ENCODE results near the gene AMBRA1. TPM values are rescaled to one million over a fixed set of nuclear protein-coding genes. Genes with fewer than 3 reads are reported as not detected.

The AMBRA1 gene
- polyA plus RNA-seq (34.5 and 37.6 TPM in 2 replicates), polyA minus RNA-seq (66.0 and 78.2 TPM in 2 replicates)

- H3K4me3 ChIP-seq (ENCODE audit: low read length): peak within 1 kb of the TSS; percentile 76
- H3K9me2 ChIP-seq (ENCODE audit: insufficient read depth, low read length): no peaks in the 10 kb centered on the region
- H3K79me2 ChIP-seq (replicated peaks; ENCODE audit: insufficient read depth, low read length): peaks cover 49% of the 10 kb centered on the region
- H2AFZ ChIP-seq (ENCODE audit: low read depth, low read length): peak within 1 kb of the TSS; percentile 62
- TF ChIP-seq CTCF (IDR thresholded peaks at IDR 0.05; ENCODE audit: poor library complexity, severe bottlenecking) (no peak), MXI1 (conservative IDR thresholded peaks at IDR 0.05; ENCODE audit: poor library complexity, severe bottlenecking) (peak; percentile 64), SMC3 (conservative IDR thresholded peaks at IDR 0.05; ENCODE audit: poor library complexity) (peak; percentile 27), EP300 (conservative IDR thresholded peaks at IDR 0.05; ENCODE audit: poor library complexity, severe bottlenecking) (no peak), TAF1 (IDR thresholded peaks at IDR 0.05; ENCODE audit: low read depth) (peak; percentile 72), EZH2 (IDR thresholded peaks at IDR 0.05; ENCODE audit: borderline replicate concordance, insufficient read depth, low read length, poor library complexity, severe bottlenecking) (no peak), REST (IDR thresholded peaks at IDR 0.05; ENCODE audit: borderline replicate concordance) (peak; percentile 75), RAD21 (conservative IDR thresholded peaks at IDR 0.05) (peak; percentile 34), POLR2AphosphoS5 (IDR thresholded peaks at IDR 0.05) (peak; percentile 93)
- H3K4me2 ChIP-seq (ENCODE audit: low read length): peak within 1 kb of the TSS; percentile 75
- H3K9ac ChIP-seq (ENCODE audit: low read length): peak within 1 kb of the TSS; percentile 91
- no peaks in the 10 kb centered on the region for H4K20me1 ChIP-seq (ENCODE audit: insufficient read depth)
- peak within 1 kb of the TSS; percentile 85 for H3K27ac ChIP-seq (ENCODE audit: low read length)
- no peaks in the 10 kb centered on the region for H3K27me3 ChIP-seq (ENCODE audit: insufficient read depth, low read depth, low read length)
- H3K9me3 ChIP-seq (ENCODE audit: low read length): no peaks in the 10 kb centered on the region
- no peaks in the 10 kb centered on the region for H3K36me3 ChIP-seq (ENCODE audit: insufficient read depth, low read length)
- H3F3A ChIP-seq (ENCODE audit: insufficient read depth, low read length, poor library complexity, severe bottlenecking): no peaks in the 10 kb centered on the region
Observed at GRCh38 chr11:46593550-46594373, at the start of gene AMBRA1. Gene AMBRA1 (minus strand): TSS chr11:46594023. CDS start chr11:46548380, 45,643 bp downstream.

GRCh38 chr11:46643531-46643930 is 49.7 kb upstream of the AMBRA1 start:
- Histone ChIP-seq H2AFZ (ENCODE audit: low read depth, low read length) (no peak overlapping the region), H3K27me3 (ENCODE audit: insufficient read depth, low read depth, low read length) (no peaks in the 10 kb centered on the region), H4K20me1 (ENCODE audit: insufficient read depth) (no peaks in the 10 kb centered on the region), H3K4me3 (ENCODE audit: low read length) (no peak overlapping the region), H3K9me3 (ENCODE audit: low read length) (no peaks in the 10 kb centered on the region), H3K9me2 (ENCODE audit: insufficient read depth, low read length) (no peaks in the 10 kb centered on the region), H3F3A (ENCODE audit: insufficient read depth, low read length, poor library complexity, severe bottlenecking) (no peaks in the 10 kb centered on the region), H3K27ac (ENCODE audit: low read length) (no peak overlapping the region), H3K79me2 (replicated peaks; ENCODE audit: insufficient read depth, low read length) (no peaks in the 10 kb centered on the region), H3K4me2 (ENCODE audit: low read length) (no peak overlapping the region), H3K9ac (ENCODE audit: low read length) (no peak overlapping the region), H3K36me3 (ENCODE audit: insufficient read depth, low read length) (no peaks in the 10 kb centered on the region)
- no peak for TF ChIP-seq CTCF (IDR thresholded peaks at IDR 0.05; ENCODE audit: poor library complexity, severe bottlenecking)
- TF ChIP-seq TAF1 (IDR thresholded peaks at IDR 0.05; ENCODE audit: low read depth): no peak

All from neural cell (in vitro differentiated cells).